ENCODE measurements around the gene ZCCHC14. TPM values are rescaled to one million over a fixed set of nuclear protein-coding genes. Genes with fewer than 3 reads are reported as not detected.

The ZCCHC14 gene
- total RNA-seq, 1 experiment from 2014 or later, result 27.7 TPM

GRCh38 chr16:87371261-87371866 lies 121.5 kb downstream of the ZCCHC14 start:
- Histone ChIP-seq H3K9ac (ENCODE audit: extremely low read depth, insufficient read length, low read length) (no peak overlapping the region), H3K23me2 (ENCODE audit: insufficient read length, low read depth, low read length, poor library complexity, severe bottlenecking) (no peaks in the 10 kb centered on the region), H2BK120ac (ENCODE audit: low read depth, low read length, poor library complexity, severe bottlenecking) (no peak overlapping the region), H3K27ac (ENCODE audit: insufficient read length, low read depth, low read length) (no peak overlapping the region), H3K56ac (ENCODE audit: insufficient read length, low read depth, low read length) (no peak overlapping the region), H2BK5ac (ENCODE audit: insufficient read length, low read length) (no peak overlapping the region), H3K79me1 (ENCODE audit: insufficient read depth, low read depth, low read length, poor library complexity, severe bottlenecking) (peaks cover 8% of the 10 kb centered on the region), H2AK5ac (ENCODE audit: insufficient read length, low read length) (no peak overlapping the region), H3K9me3 (ENCODE audit: control insufficient read depth, low read depth, low read length) (no peaks in the 10 kb centered on the region), H2BK20ac (ENCODE audit: low read depth, low read length, poor library complexity, severe bottlenecking) (no peak overlapping the region), H4K5ac (ENCODE audit: insufficient read length, low read depth, low read length) (no peak overlapping the region), H3K18ac (ENCODE audit: insufficient read length, low read depth, low read length) (no peak overlapping the region), H4K20me1 (ENCODE audit: control insufficient read depth, insufficient read depth, insufficient read length) (no peaks in the 10 kb centered on the region), H3K4ac (ENCODE audit: low read depth, low read length) (no peak overlapping the region), H3K79me2 (ENCODE audit: insufficient read depth, low read length) (no peaks in the 10 kb centered on the region; the same call in 1 of the 2 replicates), H3K23ac (ENCODE audit: insufficient read length, low read depth, low read length) (no peak overlapping the region), H3K4me2 (ENCODE audit: insufficient read depth, insufficient read length, low read length) (no peak overlapping the region), H2BK15ac (ENCODE audit: low read depth, low read length) (no peak overlapping the region), H3K4me1 (ENCODE audit: insufficient read depth, low read length) (no peaks in the 10 kb centered on the region), H3K27me3 (ENCODE audit: insufficient read depth, low read length) (no peaks in the 10 kb centered on the region), H4K8ac (replicated peaks; ENCODE audit: insufficient read length, low read depth, low read length) (no peak overlapping the region), H3K14ac (ENCODE audit: insufficient read depth, low read length) (no peak overlapping the region; the same call in 1 of the 2 replicates), H3T11ph (ENCODE audit: low read length) (no peak overlapping the region), H2BK12ac (ENCODE audit: insufficient read length, low read depth, low read length) (no peak overlapping the region), H2AFZ (ENCODE audit: low read length) (no peak overlapping the region), H4K91ac (ENCODE audit: insufficient read length, low read depth, low read length) (no peak overlapping the region)
- Mint-ChIP-seq H3K9me3 (no peaks in the 10 kb centered on the region), H3K27ac (peak overlapping the region in 2 of 3 experiments; percentile 28 to 55; a peak in 3 of 7 replicates), H3K4me1 (peaks cover 23% of the 10 kb centered on the region in 2 experiments), H3K27me3 (ENCODE audit: low read depth) (no peaks in the 10 kb centered on the region), H3K4me3 (no peak overlapping the region), H3K36me3 (ENCODE audit: insufficient read depth in 1 of 3, low read depth in 3 of 3) (peaks cover 0 to 6% (median 0%) of the 10 kb centered on the region in 3 experiments; a peak in 2 of 7 replicates)
- no peak for TF ChIP-seq CTCF (conservative IDR thresholded peaks at IDR 0.05)
- no peak for DNase-seq
- no CpG with 5 or more reads among the region's 20 CpGs for WGBS (ENCODE audit: extremely low coverage, insufficient read length, low lambda C conversion rate)
